ENCODE measurements around the gene LELP1.

DNA sequence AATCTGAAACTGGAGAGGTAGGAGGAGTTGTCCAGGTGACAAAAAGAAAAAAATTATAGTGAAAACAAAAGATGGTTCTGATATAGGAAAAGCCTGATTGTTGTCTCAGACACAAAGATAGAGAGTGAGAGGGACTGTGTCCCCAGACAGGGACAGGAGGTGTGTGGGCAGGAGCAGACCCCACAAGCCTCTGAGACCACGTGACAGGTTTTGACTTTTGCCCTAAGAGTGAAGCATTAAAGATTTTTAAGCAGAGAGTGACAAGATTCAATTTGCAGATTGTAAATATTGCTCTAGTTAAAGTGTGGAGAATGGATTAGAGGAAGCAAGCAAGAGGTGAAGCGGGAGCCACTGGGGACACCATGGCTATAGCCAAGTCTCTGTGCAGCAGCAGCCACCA, 24.6 kb downstream of the LELP1 start:
- TF ChIP-seq POLR2A (IDR thresholded peaks at IDR 0.05; ENCODE audit: low read length) (no peak), GATA1 (IDR thresholded peaks at IDR 0.05; ENCODE audit: low read depth, low read length) (no peak)
